Suprapubic skin (tissue), 3 donors: Measurements from ENCODE around the gene C1orf174.

Source experiments
- POLR2A ChIP-seq, 2 donors: fragments of 450-650 bp; IDR thresholded peaks; one replicate each; pipeline ENCODE4 v1.6.1; 2017; ENCODE audit warnings: antibody characterized with exemption in 2 of 2, mild to moderate bottlenecking in 2 of 2, moderate library complexity in 2 of 2
- TF ChIP-seq, protein P1 (sequence below), 2 donors: fragments of 200-600 bp in 1 of 2; fragments of 450-650 bp in 1 of 2; sonication (generic) in 1 of 2; IDR thresholded peaks; one replicate each; pipeline ENCODE4 v1.5.1; 2016 to 2019; ENCODE audit warnings: antibody characterized with exemption in 2 of 2, mild to moderate bottlenecking in 1 of 2, moderate library complexity in 1 of 2

DNA sequence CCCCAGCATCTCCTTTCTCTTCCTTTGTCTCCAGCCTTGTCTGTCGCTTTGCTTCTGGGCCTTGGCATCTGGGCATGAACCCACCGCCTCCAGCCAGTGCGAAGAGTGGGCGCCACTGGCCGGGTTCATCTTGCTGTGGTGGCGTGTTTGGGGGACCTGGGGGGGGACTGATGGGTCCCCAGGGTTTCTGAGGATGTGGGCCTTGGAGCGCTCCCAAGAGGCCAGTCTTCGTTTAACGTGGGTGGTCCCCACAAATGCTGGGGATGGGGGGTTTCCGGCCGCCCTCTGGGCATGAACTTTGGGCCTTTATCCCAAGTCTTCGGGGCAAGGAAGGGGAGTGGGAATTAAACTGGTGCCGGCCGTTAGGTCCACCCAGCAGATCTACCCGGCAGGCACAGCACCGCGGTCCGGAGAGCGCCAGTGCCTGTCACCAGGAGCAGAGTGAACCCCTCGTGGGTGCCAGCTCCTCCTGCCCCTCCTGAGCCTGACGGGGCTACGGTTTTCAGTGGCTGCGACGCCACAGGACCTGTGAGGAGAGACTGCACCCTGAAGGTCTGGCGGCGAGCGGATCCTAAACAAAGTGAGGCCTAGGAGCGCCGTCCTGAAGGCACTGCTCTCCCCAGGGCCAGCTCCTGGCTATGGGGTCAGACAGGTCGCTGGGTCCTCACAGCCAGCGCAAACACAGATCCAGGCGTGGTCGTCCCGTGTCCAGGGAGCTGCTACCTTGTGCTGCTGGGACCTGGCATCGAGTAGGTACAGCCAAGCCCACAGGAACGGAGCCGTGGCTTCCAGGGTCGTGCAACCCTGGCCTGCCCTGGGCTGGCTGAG lies 12.1 kb upstream of the C1orf174 start:
- TF ChIP-seq, protein P1, sequence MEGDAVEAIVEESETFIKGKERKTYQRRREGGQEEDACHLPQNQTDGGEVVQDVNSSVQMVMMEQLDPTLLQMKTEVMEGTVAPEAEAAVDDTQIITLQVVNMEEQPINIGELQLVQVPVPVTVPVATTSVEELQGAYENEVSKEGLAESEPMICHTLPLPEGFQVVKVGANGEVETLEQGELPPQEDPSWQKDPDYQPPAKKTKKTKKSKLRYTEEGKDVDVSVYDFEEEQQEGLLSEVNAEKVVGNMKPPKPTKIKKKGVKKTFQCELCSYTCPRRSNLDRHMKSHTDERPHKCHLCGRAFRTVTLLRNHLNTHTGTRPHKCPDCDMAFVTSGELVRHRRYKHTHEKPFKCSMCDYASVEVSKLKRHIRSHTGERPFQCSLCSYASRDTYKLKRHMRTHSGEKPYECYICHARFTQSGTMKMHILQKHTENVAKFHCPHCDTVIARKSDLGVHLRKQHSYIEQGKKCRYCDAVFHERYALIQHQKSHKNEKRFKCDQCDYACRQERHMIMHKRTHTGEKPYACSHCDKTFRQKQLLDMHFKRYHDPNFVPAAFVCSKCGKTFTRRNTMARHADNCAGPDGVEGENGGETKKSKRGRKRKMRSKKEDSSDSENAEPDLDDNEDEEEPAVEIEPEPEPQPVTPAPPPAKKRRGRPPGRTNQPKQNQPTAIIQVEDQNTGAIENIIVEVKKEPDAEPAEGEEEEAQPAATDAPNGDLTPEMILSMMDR (IDR thresholded peaks at IDR 0.05), result no peak
- TF ChIP-seq POLR2A (IDR thresholded peaks at IDR 0.05), result no peak
